Astrocyte (in vitro differentiated cells and primary cell): ENCODE measurements around the gene CREB5.

Experiments used
- CTCF ChIP-seq: IDR thresholded peaks from 2 replicates; pipeline ENCODE4 v1.5.1; 2011; ENCODE audit warnings: low read depth, mild to moderate bottlenecking, inconsistent platforms, low read length, moderate library complexity; ENCODE audit not compliant: insufficient read depth
- EZH2 ChIP-seq: IDR thresholded peaks from 2 replicates; pipeline ENCODE4 v1.6.1; 2012; ENCODE audit warnings: mild to moderate bottlenecking, low read length, inconsistent platforms; ENCODE audit not compliant: insufficient read depth

- TF ChIP-seq CTCF: no peak
- TF ChIP-seq EZH2: no peak
These were observed 90.1 kb downstream of the CREB5 start for GRCh38 chr7:28502408-28502807.
